Stimulated activated naive CD8-positive, alpha-beta T cell treated with anti-CD3 and anti-CD28 coated beads, Interleukin-15, Interleukin-2, amounts not matched to agents 100 ng/mL and 50 ng/mL, for 24 hours (primary cell): ENCODE results near the gene TSPY3.
"Not testable (repeated sequence)": the region's sequence is repeated elsewhere in the genome, so short reads cannot be mapped to it uniquely, and the experiment has no call there.

Source experiments
- H3K27ac Mint-ChIP-seq: one replicate; pipeline ENCODE4 v1.8.0; 2021; ENCODE audit warnings: mild to moderate bottlenecking, mixed read lengths
- H3K27me3 Mint-ChIP-seq: one replicate; pipeline ENCODE4 v1.8.0; 2021; ENCODE audit warnings: mixed read lengths
- H3K36me3 Mint-ChIP-seq: one replicate; pipeline ENCODE4 v1.8.0; 2021; ENCODE audit warnings: low read depth, mixed read lengths
- H3K4me1 Mint-ChIP-seq: one replicate; pipeline ENCODE4 v1.8.0; 2021; ENCODE audit warnings: low read depth, mixed read lengths
- H3K4me3 Mint-ChIP-seq: one replicate; pipeline ENCODE4 v1.8.0; 2021; ENCODE audit warnings: mild to moderate bottlenecking, mixed read lengths
- H3K9me3 Mint-ChIP-seq: one replicate; pipeline ENCODE4 v1.8.0; 2021; ENCODE audit warnings: mixed read lengths

TSPY3 gene

DNA sequence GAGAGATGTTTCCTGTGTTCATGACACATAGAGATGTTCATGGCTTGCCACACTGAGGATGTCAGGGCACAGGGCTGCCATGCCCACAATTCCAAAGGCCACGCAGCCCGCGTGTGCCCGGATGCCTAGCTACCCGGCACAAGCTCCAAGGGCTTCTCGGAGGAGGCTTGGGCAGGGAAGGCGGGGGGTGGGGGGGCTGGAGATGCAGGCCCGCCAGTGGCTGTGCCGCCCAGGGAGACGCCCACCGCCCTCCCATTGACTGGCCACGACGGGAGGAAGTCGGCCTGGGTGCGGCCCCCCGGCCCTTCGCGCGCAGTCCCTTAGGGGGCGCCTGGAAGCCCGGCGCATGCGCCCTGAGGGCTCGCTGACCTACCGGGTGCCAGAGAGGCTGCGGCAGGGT lies at the start of gene TSPY3:
TSPY3 (plus strand) TSS at position 301 of the 400 bp plus-strand sequence; CDS start at position 347, 46 bp downstream.
- not testable (repeated sequence) for H3K4me3 Mint-ChIP-seq, H3K36me3 Mint-ChIP-seq, H3K9me3 Mint-ChIP-seq, H3K4me1 Mint-ChIP-seq, H3K27me3 Mint-ChIP-seq, H3K27ac Mint-ChIP-seq

GRCh38 chrY:9357497-9357896 lies 40.7 kb upstream of the TSPY3 start, which contains the start of gene TSPY8:
Gene TSPY8 (plus strand): TSS chrY:9357797. CDS start chrY:9357843, 46 bp downstream.
- not testable (repeated sequence) for H3K27me3 Mint-ChIP-seq, H3K9me3 Mint-ChIP-seq, H3K4me3 Mint-ChIP-seq, H3K36me3 Mint-ChIP-seq, H3K4me1 Mint-ChIP-seq, H3K27ac Mint-ChIP-seq

- not testable (repeated sequence) for H3K27ac Mint-ChIP-seq, H3K36me3 Mint-ChIP-seq, H3K9me3 Mint-ChIP-seq
These were observed 1.7 kb upstream of the TSPY3 start for GRCh38 chrY:9396527-9396926.

More at GRCh38 chrY:9396527-9396926, 1.7 kb upstream of the TSPY3 start:
- H3K4me3 Mint-ChIP-seq, H3K4me1 Mint-ChIP-seq, H3K27me3 Mint-ChIP-seq: not testable (repeated sequence)
